ENCODE results near the gene CSMD2. TPM values are rescaled to one million over a fixed set of nuclear protein-coding genes. Genes with fewer than 3 reads are reported as not detected.

CSMD2 gene
- total and polyA plus RNA-seq, 2 of the 4 experiments (the other 2 are of a cell fraction): under 0.01 to 0.36 TPM

- Histone ChIP-seq H3K36me3 (ENCODE audit: control insufficient read depth, insufficient read depth, low read length) (no peaks in the 10 kb centered on the region), H3K79me1 (ENCODE audit: low read depth in 1 of 2, low read length in 2 of 2) (no peaks in the 10 kb centered on the region), H3K9me3 (ENCODE audit: control insufficient read depth, insufficient read depth, low read length) (peaks cover 37% of the 10 kb centered on the region), H3K27ac (ENCODE audit: insufficient read depth, low read length) (no peak overlapping the region), H3K4me2 (ENCODE audit: low read depth, low read length) (no peak overlapping the region), H4K20me1 (ENCODE audit: insufficient read depth, low read length) (no peaks in the 10 kb centered on the region), H4K8ac (ENCODE audit: low read depth in 2 of 2, low read length in 2 of 2) (no peak overlapping the region), H2AK5ac (ENCODE audit: low read depth, low read length) (no peak overlapping the region), H2AK9ac (replicated peaks; ENCODE audit: low read depth, low read length, poor library complexity) (no peak overlapping the region), H3K14ac (replicated peaks; ENCODE audit: low read depth, low read length) (no peak overlapping the region), H3K9ac (ENCODE audit: low read depth, low read length) (no peak overlapping the region), H3K18ac (ENCODE audit: low read depth, low read length) (no peak overlapping the region), H4K91ac (ENCODE audit: insufficient read depth, low read depth, low read length) (no peak overlapping the region), H3K4me3 (ENCODE audit: insufficient read depth, low read depth, low read length) (no peak overlapping the region), H3K9me1 (ENCODE audit: insufficient read depth, low read length) (no peaks in the 10 kb centered on the region), H2BK120ac (ENCODE audit: low read depth, low read length) (no peak overlapping the region), H2AFZ (replicated peaks; ENCODE audit: low read length, poor library complexity) (no peak overlapping the region), H3K23ac (ENCODE audit: low read depth, low read length) (no peak overlapping the region), H2BK15ac (ENCODE audit: low read depth, low read length) (no peak overlapping the region), H4K5ac (ENCODE audit: low read depth, low read length) (no peak overlapping the region), H2BK20ac (ENCODE audit: low read depth, low read length) (no peak overlapping the region), H3K4me1 (ENCODE audit: control insufficient read depth, insufficient read depth, low read length) (no peaks in the 10 kb centered on the region), H3K56ac (ENCODE audit: extremely low read depth, insufficient read depth, low read length) (no peak overlapping the region), H3K27me3 (ENCODE audit: control insufficient read depth, insufficient read depth, low read length) (no peaks in the 10 kb centered on the region), H2BK5ac (ENCODE audit: low read depth, low read length, poor library complexity, severe bottlenecking) (no peak overlapping the region), H3K4ac (ENCODE audit: low read depth, low read length) (no peak overlapping the region)
- in situ Hi-C loops (cut with MboI; ENCODE audit: low sequenced_read_pairs) (no loop called here), intact Hi-C loops (cut with micrococcal nuclease) (no loop called here), dilution Hi-C loops (cut with HindIII; ENCODE audit: low sequenced_read_pairs, unreplicated experiment) (no loop called here)
- WGBS, 2 experiments (ENCODE audit: extremely low coverage in 2 of 2, insufficient read length in 1 of 2): 0% methylated on average over 1 of the region's 2 CpGs; no CpG with 5 or more reads in 1 of the 2 experiments
- POLR2A ChIA-PET (ENCODE audit: unreplicated experiment): no interaction called here
- no peak for TF ChIP-seq SMC3 (IDR thresholded peaks at IDR 0.05; ENCODE audit: low read depth, low read length)
- no peak for TF ChIP-seq RAD21 (IDR thresholded peaks at IDR 0.05; ENCODE audit: low read length)
- TF ChIP-seq BHLHE40 (IDR thresholded peaks at IDR 0.05; ENCODE audit: low read depth, low read length): no peak
- TF ChIP-seq MXI1 (IDR thresholded peaks at IDR 0.05; ENCODE audit: borderline replicate concordance, low read depth, low read length): no peak
- TF ChIP-seq MAZ (IDR thresholded peaks at IDR 0.05; ENCODE audit: borderline replicate concordance, low read depth, low read length): no peak
- TF ChIP-seq ELK1 (IDR thresholded peaks at IDR 0.05; ENCODE audit: borderline replicate concordance, low read depth, low read length): no peak
- TF ChIP-seq CEBPB (IDR thresholded peaks at IDR 0.05; ENCODE audit: low read depth, low read length): no peak
- TF ChIP-seq POLR2A (IDR thresholded peaks at IDR 0.05; ENCODE audit: low read depth, low read length): no peak
- TF ChIP-seq USF2 (IDR thresholded peaks at IDR 0.05; ENCODE audit: low read depth, low read length): no peak
- no peak for TF ChIP-seq RCOR1 (IDR thresholded peaks at IDR 0.05; ENCODE audit: insufficient replicate concordance, low read length)
- TF ChIP-seq CTCF (conservative IDR thresholded peaks at IDR 0.05; ENCODE audit: low read depth, low read length): no peak
- TF ChIP-seq MAFK (IDR thresholded peaks at IDR 0.05; ENCODE audit: low read depth, low read length): no peak
- TF ChIP-seq CHD1 (IDR thresholded peaks at IDR 0.05; ENCODE audit: low read depth, low read length): no peak
- TF ChIP-seq NFE2L2 (IDR thresholded peaks at IDR 0.05; ENCODE audit: low read depth, low read length): no peak
- TF ChIP-seq RFX5 (IDR thresholded peaks at IDR 0.05; ENCODE audit: low read depth, low read length): no peak
- TF ChIP-seq FOS (IDR thresholded peaks at IDR 0.05; ENCODE audit: low read depth, low read length): no peak
- CTCF ChIA-PET: no interaction called here
- BruUV-seq (replicated peaks): no TSS peak
- ATAC-seq (ENCODE audit: low read depth): no peak
- DNase-seq: no peak
Observed at GRCh38 chr1:33949570-33949969, 215.5 kb downstream of the CSMD2 start.
